Body of pancreas (tissue), 4 donors: ENCODE data around the gene CEBPZOS. TPM values are rescaled to one million over a fixed set of nuclear protein-coding genes. Genes with fewer than 3 reads are reported as not detected.
"Not testable (repeated sequence)": the region's sequence is repeated elsewhere in the genome, so short reads cannot be mapped to it uniquely, and the experiment has no call there.

Experiments used
- ATAC-seq: fragments of 150-250 bp; one replicate; pipeline ENCODE4 v1.9.1; 2016
- DNase-seq, 4 donors: peaks; one replicate each; pipeline ENCODE4 v3.0.0-alpha.2; 2019
- H3K27ac ChIP-seq, 4 donors: fragments of 200-600 bp; sonication (generic); 1 replicate in 3 of 4; 2 replicates in 1 of 4; pipeline versions ENCODE4 v1.5.1 to v1.6.1; 2016 to 2019; ENCODE audit warnings: mild to moderate bottlenecking in 1 of 4, mixed read lengths in 1 of 4, moderate library complexity in 1 of 4
- H3K27me3 ChIP-seq, 2 donors: fragments of 200-600 bp; sonication (generic); one replicate each; pipeline ENCODE4 v1.6.0; 2016; ENCODE audit warnings: mild to moderate bottlenecking in 1 of 2
- H3K36me3 ChIP-seq, 2 donors: fragments of 200-600 bp; sonication (generic); replicated peaks in 1 of 2; 2 replicates each; pipeline ENCODE4 v1.5.1; 2016; ENCODE audit warnings: low read depth in 2 of 2; ENCODE audit not compliant: insufficient read depth in 1 of 2
- H3K4me1 ChIP-seq: fragments of 200-600 bp; sonication (generic); one replicate; pipeline ENCODE4 v1.6.0; 2016
- H3K4me3 ChIP-seq, 2 donors: fragments of 200-600 bp; sonication (generic); 1 replicate in 1 of 2; 2 replicates in 1 of 2; pipeline ENCODE4 v1.5.1; 2016 to 2019
- H3K9me3 ChIP-seq, 3 donors: fragments of 200-600 bp; sonication (generic); 1 replicate in 2 of 3; 2 replicates in 1 of 3; pipeline ENCODE4 v1.5.1; 2016
- CTCF ChIP-seq, 7 experiments: fragments of 450-650 bp in 4 of 7; fragments of 200-600 bp in 3 of 7; sonication (generic) in 3 of 7; IDR thresholded peaks; one replicate each; pipeline ENCODE4 v1.5.1; 2016 to 2019; ENCODE audit warnings: antibody characterized with exemption in 7 of 7
- POLR2A ChIP-seq, 3 donors: fragments of 450-650 bp; IDR thresholded peaks; one replicate each; pipeline ENCODE4 v1.6.1; 2016; ENCODE audit warnings: antibody characterized with exemption in 3 of 3, mild to moderate bottlenecking in 2 of 3
- WGBS, 2 donors: methylation state at CpG; one replicate each; pipeline ENCODE4 v1.1.5; 2017; 5-methylcytosine and 5-hydroxymethylcytosine counted together
- intact Hi-C: fragments of 100-400 bp; cut with DNase I; formaldehyde crosslinking; loops from one replicate; pipeline ENCODE4 v1.15.1; 2023
- total RNA-seq, 2 donors: library from RNA; depleted of rRNA; stranded (reverse); fragments of >200 nt; gene quantifications; one replicate each; pipeline ENCODE4 v1.1.0, GENCODE V29; 2016

CEBPZOS gene
- total RNA-seq, 2 donors from 2014 or later: 9.9 to 21.8 TPM

GRCh38 chr2:37224063-37224462, 27.8 kb downstream of the CEBPZOS start:
- WGBS, 2 donors: 93 to 97% methylated on average over 1 of the region's 1 CpG
- H3K4me1 ChIP-seq: peaks cover 4% of the 10 kb centered on the region
- H3K9me3 ChIP-seq: no peaks in the 10 kb centered on the region
- ATAC-seq (no peak), DNase-seq (no peak)
- no peak overlapping the region for H3K4me3 ChIP-seq
- no peak overlapping the region for H3K27ac ChIP-seq
- no peaks in the 10 kb centered on the region for H3K27me3 ChIP-seq
- TF ChIP-seq CTCF (IDR thresholded peaks at IDR 0.05) (no peak), POLR2A (IDR thresholded peaks at IDR 0.05) (no peak)
- intact Hi-C loops: no loop called here
- peaks cover 5 to 15% of the 10 kb centered on the region in 2 donors for H3K36me3 ChIP-seq

- H3K4me3 ChIP-seq, ATAC-seq, H3K27ac ChIP-seq, intact Hi-C loops, H3K9me3 ChIP-seq, DNase-seq, H3K27me3 ChIP-seq: not testable (repeated sequence)
- 0 to 20% methylated on average over 1 of the region's 2 CpGs for WGBS, 2 donors
- Histone ChIP-seq H3K36me3 (peaks cover 5 to 15% of the 10 kb centered on the region in 2 donors), H3K4me1 (peaks cover 13% of the 10 kb centered on the region)
These were observed 28.8 kb downstream of the CEBPZOS start for GRCh38 chr2:37225129-37225528.

GRCh38 chr2:37226863-37227262, 30.6 kb downstream of the CEBPZOS start:
- Histone ChIP-seq H3K9me3 (no peaks in the 10 kb centered on the region), H3K4me1 (peaks cover 19% of the 10 kb centered on the region), H3K27ac (no peak overlapping the region), H3K36me3 (peaks cover 5 to 6% of the 10 kb centered on the region in 2 donors), H3K27me3 (no peaks in the 10 kb centered on the region), H3K4me3 (no peak overlapping the region)
- intact Hi-C loops: no loop called here
- ATAC-seq (no peak), DNase-seq (no peak)
- no peak for TF ChIP-seq CTCF (IDR thresholded peaks at IDR 0.05)
- WGBS, 2 donors: 96% methylated on average over 4 of the region's 4 CpGs

GRCh38 chr2:37228788-37229187, 32.5 kb downstream of the CEBPZOS start:
- TF ChIP-seq POLR2A (IDR thresholded peaks at IDR 0.05): no peak
- TF ChIP-seq CTCF (IDR thresholded peaks at IDR 0.05): no peak
- Histone ChIP-seq H3K4me3 (no peak overlapping the region), H3K4me1 (peaks cover 28% of the 10 kb centered on the region), H3K27ac (no peak overlapping the region), H3K36me3 (peaks cover 5 to 6% of the 10 kb centered on the region in 2 donors), H3K9me3 (no peaks in the 10 kb centered on the region), H3K27me3 (no peaks in the 10 kb centered on the region)
- ATAC-seq (no peak), DNase-seq (no peak)
- intact Hi-C loops: no loop called here
- 88 to 92% methylated on average over 3 of the region's 3 CpGs for whole genome bisulfite sequencing, 2 donors

- 0 to 1% methylated on average over 8 of the region's 8 CpGs for WGBS, 2 donors
- H3K27ac ChIP-seq: peak overlapping the region; percentile 76 to 94 (median 84)
- no peak for TF ChIP-seq POLR2A (IDR thresholded peaks at IDR 0.05)
- TF ChIP-seq CTCF (IDR thresholded peaks at IDR 0.05): no peak
- DNase-seq: no peak
- peak overlapping the region; percentile 66 to 78 for H3K4me3 ChIP-seq
- intact Hi-C loops: no loop called here
- no peaks in the 10 kb centered on the region for H3K27me3 ChIP-seq
- ATAC-seq: no peak
- no peaks in the 10 kb centered on the region for H3K9me3 ChIP-seq
- H3K4me1 ChIP-seq: peaks cover 28% of the 10 kb centered on the region
- peaks cover 5 to 6% of the 10 kb centered on the region in 2 donors for H3K36me3 ChIP-seq
These were observed 34.3 kb downstream of the CEBPZOS start for GRCh38 chr2:37230581-37230980.
